Activated T-cell treated with anti-CD3 and anti-CD28 coated beads for 48 hours (primary cell): ENCODE results near the gene UGT3A1.

Source experiments
- DNase-seq: peaks from one replicate; pipeline ENCODE4 v3.0.0-alpha.2; 2020; ENCODE audit warnings: low read depth

UGT3A1 gene

GRCh38 chr5:35908228-35908627 is 83.0 kb downstream of the UGT3A1 start:
- DNase-seq, result no peak

GRCh38 chr5:35904443-35905132 is 86.6 kb downstream of the UGT3A1 start:
- DNase-seq, result no peak

- DNase-seq, result no peak
These were observed 87.5 kb downstream of the UGT3A1 start for GRCh38 chr5:35903631-35904203.

GRCh38 chr5:35902046-35902672 is 89.0 kb downstream of the UGT3A1 start:
- no peak for DNase-seq
